Activated effector memory CD4-positive, alpha-beta T cell treated with anti-CD3 and anti-CD28 coated beads, Interleukin-2, amount 50 U/mL, for 16 hours (primary cell): ENCODE data around the gene C19orf44.
"Not testable (repeated sequence)": the region's sequence is repeated elsewhere in the genome, so short reads cannot be mapped to it uniquely, and the experiment has no call there.

Source experiments
- DNase-seq: peaks from one replicate; pipeline ENCODE4 v3.0.0-alpha.2; 2020

Gene C19orf44

DNA sequence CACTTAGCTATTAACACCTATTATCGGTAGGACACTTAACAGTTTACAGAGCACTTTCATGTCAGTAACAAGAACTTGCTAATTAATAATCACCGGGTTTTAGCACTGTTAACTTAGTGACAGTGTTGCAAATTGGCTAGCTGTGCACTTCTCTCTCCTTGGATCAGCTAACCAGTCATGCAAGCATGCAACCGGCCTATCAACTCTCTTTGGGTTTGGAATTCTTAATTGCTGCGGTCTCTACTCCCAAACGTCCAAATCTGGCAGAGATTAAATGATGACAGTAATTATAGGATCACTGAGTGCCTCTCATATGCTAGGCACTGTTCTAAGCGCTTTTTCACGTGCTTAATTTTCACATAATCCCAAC is 25.7 kb upstream of the C19orf44 start:
- DNase-seq: no peak

DNA sequence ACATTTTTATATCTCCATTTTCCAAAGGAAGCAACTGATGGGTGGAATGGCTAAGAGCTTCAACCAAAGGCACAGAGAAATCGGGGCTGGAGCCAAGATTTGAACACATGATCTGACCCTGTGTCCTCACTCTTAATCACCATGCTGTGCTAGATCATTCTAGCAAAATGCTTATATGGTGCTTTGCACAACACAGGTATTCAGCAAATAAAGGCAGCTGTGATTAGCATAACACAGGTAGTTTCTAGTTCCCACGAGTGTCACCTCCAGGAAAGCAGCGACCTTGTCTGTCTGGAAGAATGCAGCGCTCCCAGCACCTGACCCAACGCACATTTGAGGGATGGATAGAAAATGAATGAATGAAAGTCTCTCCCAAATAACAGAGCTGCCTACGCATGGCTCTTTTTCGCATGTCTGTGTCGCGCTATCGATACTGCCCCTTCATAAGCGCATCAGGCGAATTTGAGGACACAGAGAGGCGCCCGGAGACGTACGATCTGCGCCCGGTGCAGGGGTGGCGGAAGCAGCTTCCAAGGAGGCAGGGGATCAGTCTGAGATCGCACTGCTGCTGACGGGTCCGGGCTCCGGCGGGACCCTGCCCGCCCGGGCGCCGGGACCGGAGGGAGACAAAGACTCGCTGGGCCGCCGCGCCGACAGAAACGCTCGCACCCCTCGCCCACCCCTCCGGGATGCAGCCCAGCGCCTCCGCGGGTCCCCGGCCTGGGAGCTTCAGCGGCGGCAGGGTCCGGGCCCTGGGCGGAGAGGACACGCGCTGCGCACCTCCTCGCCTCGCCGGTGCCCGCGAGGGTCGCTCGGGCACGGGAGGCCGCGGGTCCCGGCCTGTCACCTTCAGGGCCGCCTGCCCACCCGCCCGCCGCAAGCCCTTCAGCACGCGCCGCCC is 25.0 kb upstream of the C19orf44 start:
- peak; percentile 73 for DNase-seq

DNA sequence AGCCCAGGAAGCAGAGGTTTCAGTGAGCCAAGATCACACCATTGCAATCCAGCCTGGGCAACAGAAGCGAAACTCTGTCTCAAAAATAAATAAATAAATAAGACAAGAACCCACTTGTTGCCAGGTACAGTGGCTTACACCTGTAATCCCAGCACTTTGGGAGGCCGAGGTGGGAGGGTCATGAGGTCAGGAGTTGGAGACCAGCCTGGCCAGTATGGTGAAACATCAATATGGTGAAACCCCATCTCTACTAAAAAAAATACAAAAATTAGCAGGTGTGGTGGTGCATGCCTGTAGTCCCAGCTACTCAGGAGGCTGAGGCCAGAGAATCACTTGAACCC is 23.7 kb upstream of the C19orf44 start:
- not testable (repeated sequence) for DNase-seq

DNA sequence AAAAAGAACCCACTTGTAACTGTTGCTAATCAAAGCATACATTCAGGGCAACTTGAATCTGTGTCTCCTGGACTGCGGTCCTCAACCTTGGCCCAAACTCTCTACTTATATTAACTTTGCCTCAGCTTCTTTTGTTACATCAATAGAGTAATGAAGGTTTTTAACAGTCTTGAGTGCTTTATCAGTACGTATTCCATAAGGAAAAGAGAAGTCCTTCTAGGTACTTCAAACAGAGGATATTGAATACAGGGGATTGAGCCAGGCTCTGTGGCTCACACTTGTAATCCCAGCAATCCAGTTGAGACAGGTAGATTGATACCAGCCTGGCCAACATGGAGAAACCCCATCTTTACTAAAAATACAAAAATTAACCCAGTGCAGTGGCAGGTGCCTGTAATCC is 23.2 kb upstream of the C19orf44 start:
- no peak for DNase-seq

DNA sequence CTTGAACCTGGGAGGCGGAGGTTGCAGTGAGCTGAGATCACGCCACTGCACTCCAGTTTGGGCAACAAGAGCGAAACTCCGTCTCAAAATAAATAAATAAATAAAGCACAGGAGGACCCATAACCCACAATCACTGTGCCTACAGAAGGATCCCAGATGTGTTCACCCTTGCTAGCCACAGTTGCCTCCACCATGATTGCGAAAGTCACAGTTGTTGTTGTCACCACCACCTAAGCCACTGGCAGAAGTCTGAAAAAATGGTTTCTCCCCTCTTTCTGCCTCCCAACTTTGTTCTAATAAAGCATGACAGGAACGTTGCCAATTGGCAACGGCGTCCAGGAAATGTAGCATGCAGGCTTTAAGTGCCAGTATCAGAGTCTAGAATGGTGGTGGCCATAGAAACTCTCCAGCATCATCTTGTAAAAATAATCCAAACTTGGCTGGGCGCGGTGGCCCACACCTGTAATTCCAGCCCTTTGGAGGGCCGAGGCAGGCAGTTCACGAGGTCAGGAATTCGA is 22.3 kb upstream of the C19orf44 start:
- DNase-seq: no peak

DNA sequence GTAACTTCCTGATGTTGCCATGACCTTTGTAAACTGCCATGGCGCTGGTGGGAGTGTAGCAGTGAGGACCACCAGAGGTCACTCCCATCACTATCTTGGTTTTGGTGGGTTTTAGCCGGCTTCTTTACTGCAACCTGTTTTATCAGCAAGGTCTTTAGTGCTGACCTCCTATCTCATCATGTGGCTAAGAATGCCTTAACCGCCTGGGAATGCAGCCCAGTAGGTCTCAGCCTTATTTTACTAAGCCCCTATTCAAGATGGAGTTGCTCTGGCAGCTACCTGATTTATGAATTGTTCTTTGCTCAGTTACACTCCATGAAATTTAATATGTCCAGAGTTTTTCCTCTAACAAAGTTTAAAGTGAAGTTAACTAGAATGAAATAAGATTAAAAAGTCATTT is 19.8 kb upstream of the C19orf44 start:
- DNase-seq: no peak

DNA sequence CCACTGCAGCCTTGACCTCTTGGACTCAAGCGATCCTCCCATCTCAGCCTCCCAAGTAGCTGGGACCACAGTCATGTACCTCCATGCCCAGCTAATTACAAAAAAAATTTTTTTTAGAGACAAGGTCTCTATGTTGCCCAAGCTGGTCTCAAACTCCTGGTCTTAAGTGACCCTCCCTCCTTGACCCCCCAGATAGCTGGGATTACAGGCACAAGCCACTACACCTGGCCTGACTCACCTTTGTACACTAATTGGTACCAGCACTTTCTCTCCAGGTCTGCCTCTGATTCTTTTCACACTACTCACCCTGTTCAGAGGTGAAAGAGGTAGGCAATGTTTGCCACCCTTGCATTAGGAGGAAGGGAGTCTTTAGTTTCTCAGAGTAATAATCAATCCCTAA is 18.9 kb upstream of the C19orf44 start:
- DNase-seq: no peak

DNA sequence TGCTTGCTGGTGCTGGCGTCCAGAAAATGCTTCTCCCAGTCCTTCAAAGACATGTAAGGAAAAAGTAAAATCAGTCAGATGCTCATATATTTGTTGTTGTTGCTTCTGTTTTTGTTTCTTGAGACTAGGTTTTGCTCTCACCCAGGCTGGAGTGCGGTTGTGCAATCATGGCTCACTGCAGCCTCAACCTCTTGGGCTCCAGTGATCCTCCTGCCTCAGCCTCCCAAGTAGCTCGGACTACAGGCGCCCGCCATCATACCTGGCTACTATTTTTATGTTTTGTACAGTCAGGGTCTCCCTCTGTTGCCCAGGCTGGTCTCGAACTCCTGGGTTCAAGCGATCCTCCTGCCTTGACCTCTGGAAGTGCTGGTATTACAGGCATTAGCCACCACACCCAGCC is 13.4 kb upstream of the C19orf44 start:
- no peak for DNase-seq

DNA sequence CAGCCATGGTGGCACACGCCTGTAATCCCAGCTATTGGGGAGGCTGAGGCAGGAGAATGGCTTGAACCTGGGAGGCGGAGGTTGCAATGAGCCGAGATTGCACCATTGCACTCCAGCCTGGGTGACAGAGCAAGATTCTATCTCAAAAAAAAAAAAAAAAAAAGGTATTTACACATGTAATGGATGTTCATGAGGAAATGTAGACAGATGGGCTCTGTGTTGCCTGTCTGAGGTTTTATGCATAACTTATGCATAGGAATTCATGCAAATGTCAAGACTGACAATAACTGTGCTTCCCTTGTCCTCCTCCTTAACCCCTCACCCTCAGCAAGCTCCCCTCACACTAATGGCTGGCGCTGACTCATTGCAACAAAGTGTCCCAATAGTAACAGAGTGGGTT is 9.7 kb upstream of the C19orf44 start:
- DNase-seq: not testable (repeated sequence)

DNA sequence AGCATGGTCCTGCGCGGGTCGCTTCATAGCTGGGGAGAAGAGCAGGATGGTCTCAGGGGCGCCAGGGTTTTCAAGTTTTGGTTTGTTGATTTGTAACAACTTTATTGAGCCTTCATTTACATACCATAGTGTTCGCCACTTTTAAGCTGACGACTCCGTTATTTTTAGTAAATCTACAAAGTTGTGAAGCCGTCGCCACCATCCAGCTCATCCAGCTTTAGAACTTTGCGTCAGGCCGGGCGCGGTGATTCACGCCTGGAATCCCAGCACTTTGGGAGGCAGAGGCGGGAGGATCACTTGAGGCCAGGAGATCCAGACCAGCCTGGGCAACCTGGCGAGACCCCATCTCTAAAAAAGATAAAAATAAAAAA is 404 bp downstream of the C19orf44 start:
- no peak for DNase-seq

DNA sequence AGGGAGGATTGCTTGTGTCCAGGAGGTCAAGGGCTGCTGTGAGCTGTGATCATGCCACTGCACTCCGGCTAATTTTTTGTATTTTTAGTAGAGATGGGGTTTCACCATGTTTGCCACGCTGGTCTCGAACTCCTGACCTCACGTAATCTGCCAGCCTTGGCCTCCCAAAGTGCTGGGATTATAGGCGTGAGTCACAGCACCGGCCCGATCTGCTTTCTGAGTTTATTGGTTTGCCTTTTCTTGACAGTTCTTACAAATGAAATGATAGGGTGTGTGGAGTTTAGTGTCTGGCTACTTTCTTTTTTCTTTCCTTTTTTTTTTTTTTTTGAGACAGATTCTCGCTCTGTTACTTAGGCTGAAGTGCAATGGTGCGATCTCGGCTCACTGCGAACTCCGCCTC is 848 bp downstream of the C19orf44 start:
- DNase-seq: no peak

DNA sequence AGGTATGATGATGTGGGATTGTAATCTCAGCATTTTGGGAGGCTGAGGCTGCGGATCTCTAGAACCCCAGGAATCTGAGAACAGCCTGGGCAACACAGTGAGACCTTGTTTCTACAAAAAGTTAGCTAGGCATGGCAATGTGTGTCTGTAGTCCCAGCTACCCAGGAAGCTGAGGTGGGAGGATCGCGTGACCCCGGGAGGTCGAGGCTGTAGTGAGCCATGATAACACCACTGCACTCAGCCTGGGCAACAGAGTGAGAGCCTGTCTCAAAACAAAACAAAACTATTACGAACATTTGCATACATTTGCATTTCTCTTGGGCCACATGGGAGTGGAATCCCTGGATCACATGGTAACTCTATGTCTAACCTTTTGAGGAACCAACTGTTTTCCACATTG is 1.6 kb downstream of the C19orf44 start:
- DNase-seq: no peak

DNA sequence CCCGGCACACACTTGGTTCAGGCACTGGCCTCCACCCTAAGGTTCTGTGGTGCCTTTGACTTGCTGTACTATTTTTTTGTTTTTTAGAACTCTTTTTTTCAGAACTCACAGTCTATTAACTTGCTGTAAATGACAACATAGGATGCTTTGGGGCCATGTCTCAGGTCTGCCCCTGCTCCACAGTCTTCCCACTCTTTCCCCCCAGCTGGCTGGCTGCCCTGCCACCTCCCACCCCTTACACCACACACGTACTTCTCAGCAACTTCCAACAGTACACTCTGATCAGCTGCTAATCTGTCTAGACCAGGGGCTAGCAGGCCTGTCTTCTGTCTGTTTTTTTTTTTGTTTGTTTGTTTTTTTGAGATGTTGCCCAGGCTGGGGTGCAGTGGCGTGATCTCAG is 8.1 kb downstream of the C19orf44 start:
- no peak for DNase-seq

DNA sequence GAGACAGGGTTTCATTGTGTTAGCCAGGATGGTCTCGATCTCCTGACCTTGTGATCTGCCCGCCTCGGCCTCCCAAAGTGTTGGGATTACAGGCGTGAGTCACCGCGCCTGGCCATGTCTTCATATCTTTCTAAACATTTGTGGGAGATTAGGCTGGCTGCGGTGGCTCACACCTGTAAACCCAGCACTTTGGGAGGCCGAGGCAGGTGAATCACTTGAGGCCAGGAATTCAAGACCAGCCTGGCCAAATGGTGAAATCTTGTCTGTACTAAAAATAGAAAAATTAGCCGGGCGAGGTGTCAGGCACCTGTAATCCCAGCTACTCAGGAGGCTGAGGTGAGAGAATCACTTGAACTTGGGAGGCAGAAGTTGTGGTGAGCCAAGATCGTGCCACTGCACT is 10.0 kb downstream of the C19orf44 start:
- not testable (repeated sequence) for DNase-seq

DNA sequence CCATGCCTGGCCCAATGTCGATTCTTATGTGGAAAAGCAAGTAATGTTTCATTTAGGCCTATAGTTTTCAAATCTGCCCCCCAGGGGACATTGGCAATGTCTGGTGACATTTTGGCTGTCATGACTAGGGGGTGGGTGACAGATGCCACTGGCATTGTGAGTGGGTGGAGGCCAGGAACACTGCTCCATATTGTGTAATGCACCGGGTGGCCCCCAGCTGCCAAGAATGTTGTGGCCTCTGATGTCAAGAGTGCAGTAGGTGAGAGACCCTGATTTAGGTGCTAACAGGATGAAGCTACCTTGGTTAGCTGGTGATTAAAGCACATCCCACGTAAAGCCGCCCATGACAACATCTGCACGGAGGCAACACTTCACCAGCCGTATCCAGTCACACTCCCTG is 10.8 kb downstream of the C19orf44 start:
- no peak for DNase-seq

DNA sequence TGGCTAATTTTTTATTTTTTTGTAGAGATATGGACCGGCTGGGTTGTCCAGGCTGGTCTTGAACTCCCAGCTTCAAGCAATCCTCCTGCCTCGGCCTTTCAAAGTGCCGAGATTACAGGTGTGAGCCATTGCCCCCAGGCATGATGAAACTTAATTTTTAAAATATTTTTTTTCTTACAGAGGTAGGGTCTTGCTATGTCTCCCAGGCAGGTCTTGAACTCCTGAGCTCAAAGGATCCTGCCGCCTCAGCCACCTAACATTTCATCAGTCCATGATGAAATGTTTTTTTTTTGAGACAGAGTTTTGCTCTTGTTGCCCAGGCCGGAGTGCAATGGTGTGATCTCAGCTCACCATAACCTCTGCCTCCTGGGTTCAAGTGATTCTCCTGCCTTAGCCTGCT is 12.4 kb downstream of the C19orf44 start:
- no peak for DNase-seq

DNA sequence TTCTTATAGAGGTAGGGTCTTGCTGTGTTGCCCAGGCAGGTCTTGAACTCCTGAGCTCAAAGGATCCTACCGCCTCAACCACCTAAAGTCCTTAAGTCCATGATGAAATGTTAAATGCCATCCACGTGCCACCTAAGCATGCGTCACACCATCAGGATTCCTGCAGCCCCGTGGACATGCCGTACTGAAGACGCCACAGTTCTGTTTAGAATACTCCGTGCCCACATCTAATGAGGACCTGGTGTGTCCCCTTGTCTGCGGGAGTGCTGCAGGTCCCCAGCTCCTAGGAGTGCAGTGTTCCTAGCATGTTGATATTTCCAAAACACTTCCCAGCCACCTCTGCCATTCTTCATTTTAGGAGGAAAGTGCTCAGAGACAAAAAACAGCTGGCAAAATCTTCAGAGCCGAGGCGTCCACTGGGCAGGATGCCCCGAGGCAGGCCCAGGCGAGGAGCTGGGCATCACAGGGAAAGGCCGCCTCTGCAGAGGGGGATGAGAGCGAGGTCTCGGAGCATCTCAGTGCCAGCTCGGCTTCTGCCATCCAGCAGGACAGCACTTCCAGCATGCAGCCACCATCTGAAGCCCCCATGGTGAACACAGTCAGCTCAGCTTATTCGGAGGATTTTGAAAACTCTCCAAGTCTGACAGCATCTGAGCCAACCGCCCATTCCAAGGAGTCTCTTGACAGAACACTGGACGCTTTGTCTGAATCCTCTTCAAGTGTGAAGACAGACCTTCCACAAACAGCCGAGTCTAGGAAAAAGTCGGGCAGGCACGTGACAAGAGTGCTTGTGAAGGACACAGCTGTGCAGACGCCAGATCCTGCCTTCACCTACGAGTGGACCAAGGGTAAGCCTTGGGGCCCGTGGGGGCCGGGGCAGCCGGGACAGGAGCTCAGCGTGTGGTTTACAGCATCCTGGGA is 13.2 kb downstream of the C19orf44 start:
- no peak for DNase-seq

DNA sequence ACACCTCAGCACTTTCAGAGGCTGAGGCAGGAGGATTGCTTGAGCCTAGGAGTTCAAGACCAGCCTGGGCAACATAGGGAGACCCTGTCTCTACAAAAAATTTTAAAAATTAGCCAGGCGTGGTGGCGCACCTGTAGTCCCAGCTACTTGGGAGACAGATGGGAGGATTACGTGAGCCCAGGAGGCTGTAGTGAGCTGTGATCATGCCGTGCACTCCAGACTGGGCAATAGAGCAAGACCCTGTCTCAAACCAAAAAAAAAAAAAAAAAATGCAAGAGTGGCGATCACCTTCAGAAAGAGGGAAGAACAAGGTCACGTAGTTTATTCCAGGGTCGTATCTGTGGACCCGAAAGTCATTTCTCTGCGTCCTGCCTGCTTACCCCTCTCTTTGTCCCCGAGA is 16.4 kb downstream of the C19orf44 start:
- not testable (repeated sequence) for DNase-seq

DNA sequence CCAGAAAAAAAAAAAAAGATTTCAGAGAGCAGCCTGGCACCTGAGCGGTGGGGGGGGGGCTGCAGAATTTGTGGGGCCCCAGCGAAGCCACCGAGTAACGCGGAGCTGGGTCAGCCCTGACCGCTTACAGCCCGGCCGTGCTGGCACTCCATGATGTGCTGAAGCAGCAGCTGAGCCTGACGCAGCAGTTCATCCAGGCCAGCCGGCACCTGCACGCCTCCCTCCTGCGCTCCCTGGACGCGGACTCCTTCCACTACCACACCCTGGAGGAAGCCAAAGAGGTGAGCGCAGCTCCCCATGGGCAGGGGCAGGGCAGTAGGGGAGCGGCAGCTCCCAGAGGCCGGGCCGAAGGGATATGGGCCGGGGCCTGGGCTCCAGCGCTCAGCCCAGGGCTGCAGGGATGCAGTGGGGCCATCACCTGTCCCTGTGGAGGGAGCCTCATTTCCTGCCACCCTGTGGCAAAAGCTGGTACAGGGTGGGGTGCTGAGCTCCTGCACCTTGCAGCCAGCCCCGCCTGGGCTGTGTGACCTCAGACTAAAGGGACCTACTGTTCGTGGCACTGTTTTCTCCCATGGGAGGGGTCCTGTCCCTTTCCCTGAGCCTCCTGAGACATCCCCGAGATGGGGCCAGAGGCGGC is 18.3 kb downstream of the C19orf44 start:
- no peak for DNase-seq

DNA sequence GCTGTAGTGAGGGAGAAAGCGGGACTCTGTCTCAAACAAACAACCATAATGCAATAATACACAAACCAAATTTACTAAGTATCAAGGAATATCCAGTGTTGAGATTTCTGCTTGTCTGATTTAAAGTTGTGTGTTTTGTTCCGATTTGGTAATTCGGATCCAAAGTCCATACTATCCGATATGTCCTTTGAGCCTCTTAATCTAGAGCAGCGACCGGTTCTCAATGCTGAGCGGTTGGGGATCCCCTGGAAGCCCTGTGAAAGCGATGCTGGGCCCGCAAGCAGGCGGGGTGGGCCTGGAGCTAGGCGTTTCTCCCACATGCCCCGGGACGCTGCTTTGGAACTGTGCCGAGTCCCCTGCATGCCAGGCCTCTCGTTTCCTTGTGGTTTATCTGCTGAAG is 20.2 kb downstream of the C19orf44 start:
- no peak for DNase-seq

DNA sequence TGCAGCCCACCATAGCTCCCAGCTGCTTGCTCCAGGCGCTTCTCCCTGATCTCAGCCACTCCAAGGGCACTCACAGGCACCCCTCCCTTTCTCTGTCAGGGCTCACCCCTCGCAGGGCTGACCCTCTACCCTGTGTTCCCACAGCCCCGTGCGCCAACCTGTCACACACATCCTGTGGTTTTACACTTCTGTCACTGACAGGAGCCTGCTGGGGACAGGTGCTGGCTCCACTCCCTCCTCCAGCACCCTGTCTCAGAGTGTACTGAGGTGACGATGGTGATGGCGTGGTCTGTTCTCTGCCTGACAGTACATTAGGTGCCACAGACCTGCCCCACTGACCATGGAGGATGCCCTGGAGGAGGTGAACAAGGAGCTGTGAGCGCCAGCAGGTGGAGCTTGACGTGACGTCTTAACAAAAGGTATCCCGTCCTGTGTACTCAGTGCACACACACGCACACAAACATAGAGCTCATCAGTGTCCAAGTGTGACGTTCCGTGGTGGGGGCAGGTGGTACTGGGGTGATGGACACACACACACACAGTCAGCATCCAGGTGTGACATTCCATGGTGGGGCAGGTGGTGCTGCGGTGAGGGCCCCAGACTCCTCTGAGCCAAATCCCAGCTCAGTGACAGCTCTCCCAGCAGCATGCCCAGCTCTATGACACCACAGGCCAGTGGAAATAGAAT is 20.9 kb downstream of the C19orf44 start:
- no peak for DNase-seq

DNA sequence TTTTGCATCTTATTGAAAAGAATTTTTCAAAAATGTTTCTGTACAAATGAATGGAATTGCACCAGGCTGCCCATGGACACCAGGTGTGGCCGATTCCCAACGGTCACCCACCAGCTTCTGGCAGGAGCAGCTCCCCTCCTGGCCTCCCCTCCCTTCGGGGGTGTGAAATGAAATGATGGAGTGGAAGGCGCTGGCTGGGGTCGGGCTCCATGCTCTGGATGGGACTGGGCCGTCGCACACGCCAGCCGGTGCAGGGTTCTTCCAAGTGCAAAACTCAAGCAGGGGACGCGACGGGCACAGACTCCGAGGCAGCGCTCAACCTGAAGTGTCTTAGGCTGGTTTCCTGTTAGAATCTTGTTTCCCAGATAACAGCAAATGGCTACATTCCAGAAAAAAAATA is 21.9 kb downstream of the C19orf44 start:
- DNase-seq: no peak
